HL-60/S4 (cell line): ENCODE results near the gene SLC9A7.

Experiments
- in situ Hi-C: fragments of 300-500 bp; cut with MboI; formaldehyde crosslinking; loops from 2 replicates; pipeline ENCODE4 v1.14.3; 2022; ENCODE audit warnings: low sequenced_read_pairs

Gene SLC9A7

DNA sequence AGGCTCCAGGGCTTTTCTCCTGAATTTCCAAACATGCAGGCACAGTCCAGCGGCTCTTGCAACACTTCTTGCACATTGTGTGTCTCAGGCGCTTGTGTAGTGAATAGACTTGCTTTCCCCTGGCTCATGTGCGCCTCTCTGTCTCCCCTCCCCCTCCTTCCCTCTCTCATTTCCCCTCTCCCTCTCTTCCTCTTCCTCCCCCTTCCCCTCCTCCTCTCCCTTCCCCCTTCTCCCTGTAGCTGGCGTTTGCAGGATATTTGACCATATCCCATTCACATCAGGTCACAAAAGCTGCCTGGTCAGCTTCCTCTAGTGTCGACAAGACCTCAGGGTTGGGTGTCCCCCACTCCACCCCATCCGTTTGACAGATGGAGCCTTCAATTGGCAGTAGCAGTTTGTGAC lies 182.9 kb downstream of the SLC9A7 start:
- in situ Hi-C loops: no loop called here

DNA sequence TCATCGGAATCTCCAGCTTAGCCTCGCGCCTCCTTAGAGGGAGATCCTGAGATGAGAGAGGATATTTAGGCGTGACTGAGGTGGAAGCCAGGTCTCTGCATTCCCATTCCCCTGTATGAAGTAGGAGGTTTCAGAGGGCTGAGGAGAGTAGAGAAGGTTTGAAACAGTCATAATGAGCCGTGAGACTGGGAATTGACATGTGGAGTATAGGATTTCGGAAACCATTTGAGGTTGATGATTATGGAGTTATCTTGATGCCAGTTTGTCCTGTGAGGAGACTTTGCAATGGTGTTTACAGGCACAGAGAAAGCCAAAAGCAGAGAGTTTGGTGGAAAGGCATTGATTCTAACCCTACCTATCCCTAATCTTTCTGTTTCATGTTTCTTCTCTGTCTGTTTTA lies 183.3 kb downstream of the SLC9A7 start:
- in situ Hi-C loops: no loop called here

DNA sequence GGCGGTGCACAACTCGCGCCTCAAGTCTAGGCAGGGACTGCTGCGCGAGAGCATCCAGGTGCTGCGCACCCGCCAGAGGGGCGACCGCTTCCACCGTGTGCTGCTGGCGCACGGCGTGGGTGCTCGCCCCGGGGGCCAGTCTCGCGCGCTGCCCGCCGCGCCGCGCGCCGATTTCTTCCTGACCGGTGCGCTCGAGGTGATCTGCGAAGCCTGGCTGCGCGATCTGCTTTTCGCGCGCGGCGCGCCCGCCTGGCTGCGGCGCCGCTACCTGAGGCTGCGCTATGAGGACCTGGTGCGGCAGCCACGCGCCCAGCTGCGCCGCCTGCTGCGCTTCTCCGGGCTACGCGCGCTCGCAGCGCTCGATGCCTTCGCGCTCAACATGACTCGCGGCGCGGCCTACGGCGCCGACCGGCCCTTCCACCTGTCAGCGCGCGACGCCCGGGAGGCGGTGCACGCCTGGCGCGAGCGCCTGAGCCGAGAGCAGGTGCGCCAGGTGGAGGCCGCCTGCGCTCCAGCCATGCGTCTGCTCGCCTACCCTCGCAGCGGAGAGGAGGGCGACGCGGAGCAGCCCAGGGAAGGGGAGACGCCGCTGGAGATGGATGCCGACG lies 184.0 kb downstream of the SLC9A7 start:
- in situ Hi-C loops: no loop called here

DNA sequence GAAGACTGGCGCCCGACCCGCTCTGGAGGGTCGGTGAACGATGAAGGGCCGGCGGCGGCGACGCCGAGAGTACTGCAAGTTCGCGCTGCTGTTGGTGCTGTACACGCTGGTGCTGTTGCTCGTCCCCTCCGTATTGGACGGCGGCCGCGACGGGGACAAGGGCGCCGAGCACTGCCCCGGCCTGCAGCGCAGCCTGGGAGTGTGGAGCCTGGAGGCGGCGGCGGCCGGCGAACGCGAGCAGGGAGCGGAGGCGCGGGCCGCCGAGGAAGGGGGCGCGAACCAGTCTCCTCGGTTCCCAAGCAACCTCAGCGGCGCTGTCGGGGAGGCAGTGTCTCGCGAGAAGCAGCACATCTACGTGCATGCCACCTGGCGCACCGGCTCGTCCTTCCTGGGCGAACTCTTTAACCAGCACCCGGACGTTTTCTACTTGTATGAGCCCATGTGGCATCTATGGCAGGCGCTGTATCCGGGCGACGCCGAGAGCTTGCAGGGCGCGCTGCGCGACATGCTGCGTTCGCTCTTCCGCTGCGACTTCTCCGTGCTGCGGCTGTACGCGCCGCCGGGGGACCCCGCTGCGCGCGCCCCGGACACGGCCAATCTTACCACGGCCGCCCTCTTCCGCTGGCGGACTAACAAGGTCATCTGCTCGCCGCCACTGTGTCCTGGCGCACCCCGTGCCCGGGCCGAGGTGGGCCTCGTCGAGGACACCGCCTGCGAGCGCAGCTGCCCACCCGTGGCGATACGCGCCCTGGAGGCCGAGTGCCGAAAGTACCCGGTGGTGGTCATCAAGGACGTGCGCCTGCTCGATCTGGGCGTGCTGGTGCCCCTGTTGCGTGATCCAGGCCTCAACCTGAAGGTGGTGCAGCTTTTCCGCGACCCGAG lies 184.8 kb downstream of the SLC9A7 start:
- in situ Hi-C loops: no loop called here

DNA sequence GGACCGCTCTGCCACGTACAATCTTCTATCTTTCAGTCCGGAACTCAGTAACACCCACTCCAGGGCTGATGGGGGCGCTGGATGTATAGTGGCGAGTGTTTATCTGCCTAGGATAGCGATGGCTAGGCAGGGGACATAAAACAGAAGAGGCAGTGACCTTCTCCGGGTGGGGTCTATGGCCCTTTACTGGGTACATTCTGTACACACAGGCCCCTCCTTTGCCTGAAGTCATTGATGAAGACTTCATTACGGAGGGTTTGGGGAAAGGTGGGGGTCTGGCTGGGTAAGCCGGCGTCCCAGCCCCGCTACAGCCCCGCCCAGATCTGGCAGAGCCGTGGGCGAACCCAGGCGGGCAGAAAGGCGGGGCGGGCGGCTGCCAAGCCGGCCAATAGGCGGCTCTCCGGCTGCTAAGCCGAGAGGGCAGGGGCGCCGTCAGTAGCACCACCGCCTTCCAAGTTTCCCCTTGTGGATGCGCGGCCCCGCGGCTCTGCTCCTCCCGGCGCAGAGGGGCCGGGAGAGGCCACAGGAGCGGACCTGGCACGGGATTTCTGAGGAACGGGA lies 185.5 kb downstream of the SLC9A7 start, which contains the start of gene CHST7:
Gene CHST7, plus strand, starts transcription at position 435 of the 561 bp plus-strand sequence. CDS start 167 bp downstream, outside the sequence.
- in situ Hi-C loops: no loop called here

DNA sequence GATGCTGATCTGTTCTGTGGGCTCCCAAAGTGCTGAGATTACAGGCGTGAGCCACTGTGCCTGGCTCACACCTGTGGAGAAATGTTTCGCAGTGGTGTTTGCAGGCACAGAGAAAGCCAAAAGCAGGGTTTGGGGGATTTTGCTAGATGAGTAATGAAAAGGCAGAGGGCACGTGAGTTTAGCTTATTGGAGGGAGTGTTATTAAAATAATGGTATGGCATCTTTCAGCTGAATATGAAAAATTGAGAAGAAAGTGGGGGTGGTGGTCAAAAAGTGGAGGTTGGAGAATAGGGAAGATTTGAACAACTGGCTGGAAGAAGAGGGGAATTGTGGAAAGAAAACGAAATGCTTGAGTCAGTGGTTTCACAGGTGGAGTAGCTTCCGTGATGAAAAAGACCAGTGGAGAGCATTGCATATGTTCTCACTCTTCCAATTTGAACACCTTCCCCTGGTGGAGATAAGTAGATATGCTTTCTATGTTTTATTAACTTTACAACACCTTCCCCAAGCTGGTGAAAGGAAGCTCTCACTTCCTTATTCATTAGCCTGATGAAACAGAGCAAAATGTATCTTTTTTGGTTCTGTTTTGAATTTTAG lies 186.5 kb downstream of the SLC9A7 start:
- in situ Hi-C loops: no loop called here

DNA sequence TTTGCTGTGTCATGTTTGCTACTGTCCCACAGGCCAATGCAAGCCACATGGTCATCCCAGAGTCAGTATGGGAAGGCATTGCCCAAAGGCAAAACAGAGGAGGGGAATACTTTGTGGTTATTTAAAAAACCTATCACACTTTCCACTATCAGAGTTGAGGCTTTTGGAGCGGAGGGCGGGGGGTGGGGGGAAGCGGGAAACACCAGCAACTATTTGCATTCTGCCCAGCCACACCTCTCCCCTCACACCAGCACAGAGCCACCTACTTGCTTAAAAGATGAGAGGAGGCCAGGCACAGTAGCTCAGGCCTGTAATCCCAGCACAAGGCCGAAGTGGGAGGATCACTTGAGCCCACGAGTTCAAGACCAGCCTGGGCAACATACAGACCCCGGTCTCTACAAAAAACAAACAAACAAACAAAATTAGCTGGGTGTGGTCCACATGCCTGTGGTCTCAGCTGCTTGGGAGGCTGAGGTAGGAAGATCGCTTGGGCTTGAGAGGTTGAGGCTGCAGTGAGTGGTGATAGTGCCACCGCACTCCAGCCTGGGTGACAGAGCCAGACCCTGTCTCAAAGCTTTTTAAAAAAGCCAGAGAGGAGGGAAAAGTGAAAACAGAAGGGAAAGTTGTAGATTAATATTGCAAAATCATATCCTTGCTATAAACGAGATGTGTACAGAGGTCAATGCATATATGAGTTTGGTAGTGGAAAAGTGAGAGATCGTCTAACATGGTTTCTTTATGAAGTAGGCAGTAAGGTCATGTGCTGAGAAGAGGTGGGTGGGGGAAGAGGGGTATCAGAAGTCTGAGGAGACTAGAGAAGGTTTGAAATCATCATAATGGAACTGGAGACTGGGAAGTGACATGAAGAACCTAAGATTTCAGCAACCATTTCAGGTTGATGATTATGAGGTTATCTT lies 187.2 kb downstream of the SLC9A7 start:
- in situ Hi-C loops: no loop called here

DNA sequence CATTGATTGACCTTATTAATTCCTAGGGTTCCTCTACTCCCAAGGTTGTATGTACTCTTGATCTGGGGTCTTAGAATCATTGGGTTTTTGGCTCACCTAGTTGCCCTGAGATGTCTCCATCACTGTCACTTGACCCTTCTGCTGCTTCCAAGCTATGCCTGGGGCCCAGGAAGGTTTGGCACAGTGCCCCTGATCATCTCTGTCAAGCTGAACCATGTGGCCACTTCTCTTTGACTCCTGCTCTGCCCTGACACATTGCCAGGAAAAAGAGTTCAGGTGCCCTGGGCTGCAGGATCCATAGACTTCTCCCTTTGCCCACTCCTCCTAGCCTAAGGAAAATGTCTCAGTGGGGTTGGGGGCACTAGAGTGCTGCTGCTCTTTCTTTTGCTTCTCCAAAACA lies 189.3 kb downstream of the SLC9A7 start:
- in situ Hi-C loops: no loop called here

DNA sequence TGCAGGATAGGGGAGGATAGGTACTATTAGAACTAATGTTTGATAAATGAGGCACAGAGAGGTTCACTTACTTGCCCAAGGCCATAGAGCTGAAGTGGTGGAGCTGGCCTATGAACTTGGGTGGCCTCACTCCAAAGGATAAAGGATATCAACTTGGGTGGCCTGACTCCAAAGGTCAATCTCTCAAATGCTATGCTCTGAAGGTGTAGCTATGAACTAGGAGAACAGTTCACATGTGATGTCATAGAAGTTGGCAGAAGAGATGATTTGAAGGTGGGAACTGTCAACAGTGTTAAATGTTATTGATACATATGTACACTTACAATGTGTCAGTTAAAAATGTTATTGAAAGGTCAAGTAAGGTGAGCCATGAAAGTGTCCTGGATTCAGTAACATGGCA lies 191.5 kb downstream of the SLC9A7 start:
- in situ Hi-C loops: no loop called here

DNA sequence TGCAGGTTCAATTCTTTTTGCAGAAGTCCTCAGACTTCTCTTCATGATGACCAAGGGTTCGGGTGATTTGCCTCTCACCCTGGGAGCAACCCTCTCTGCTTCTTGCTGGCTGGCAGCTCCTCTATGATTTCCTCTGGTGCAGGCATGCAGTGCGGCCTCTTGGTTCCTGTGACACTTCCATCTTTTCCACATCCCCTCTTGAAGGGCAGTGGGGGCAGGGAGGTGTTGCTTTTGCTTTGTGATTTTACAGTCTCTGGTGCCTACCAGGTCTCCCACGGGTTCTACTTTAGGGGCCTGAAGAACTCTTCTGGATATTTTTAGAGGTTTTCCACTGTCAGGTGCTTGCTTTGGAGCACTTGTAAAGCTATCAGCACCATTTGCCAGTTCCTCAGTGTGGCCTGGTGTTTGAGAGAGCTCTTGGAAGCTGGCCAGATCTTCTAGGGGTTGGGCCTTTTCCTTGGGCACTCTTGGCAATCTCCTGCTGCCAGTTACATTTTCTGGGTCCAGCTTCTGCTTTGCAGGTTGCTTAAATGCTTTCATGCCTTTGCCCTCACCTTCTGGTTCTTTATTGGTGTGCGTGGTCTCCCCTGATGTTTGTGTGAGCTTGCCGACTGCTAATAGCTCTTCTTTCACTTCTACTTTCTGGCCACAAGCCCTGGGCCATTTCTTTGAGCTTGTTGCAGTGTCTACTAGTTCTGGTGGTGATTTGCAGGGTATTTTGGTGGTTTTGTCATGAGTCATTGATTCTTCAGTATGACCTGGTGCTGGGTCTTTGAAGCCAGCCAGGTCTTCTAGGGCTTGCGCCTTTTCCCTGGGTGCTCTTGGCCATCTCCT lies 196.9 kb downstream of the SLC9A7 start:
- in situ Hi-C loops: no loop called here

DNA sequence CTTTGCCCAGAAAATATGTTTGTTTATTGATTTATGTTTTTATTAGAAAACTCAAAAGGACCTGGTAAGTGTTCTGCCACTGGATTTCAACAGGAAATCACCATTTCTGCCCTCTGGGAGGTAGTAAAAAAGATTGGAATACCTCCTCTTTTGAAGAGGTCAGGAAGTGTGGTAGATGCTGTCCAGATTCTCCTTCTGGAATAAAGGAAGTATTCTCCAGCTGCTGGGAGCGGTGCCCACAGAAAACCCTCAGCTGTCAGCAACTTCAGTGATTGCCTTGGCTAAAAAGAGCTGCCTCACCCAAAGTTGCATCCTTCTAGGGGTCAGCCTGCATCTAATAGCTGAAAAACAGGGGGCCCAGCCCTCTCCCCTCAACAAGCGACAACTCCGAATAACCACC lies 199.9 kb downstream of the SLC9A7 start:
- in situ Hi-C loops: loop anchor here (10.0 kb wide), 1 partner anchor 76 kb away; no protein-coding TSS in a partner anchor

DNA sequence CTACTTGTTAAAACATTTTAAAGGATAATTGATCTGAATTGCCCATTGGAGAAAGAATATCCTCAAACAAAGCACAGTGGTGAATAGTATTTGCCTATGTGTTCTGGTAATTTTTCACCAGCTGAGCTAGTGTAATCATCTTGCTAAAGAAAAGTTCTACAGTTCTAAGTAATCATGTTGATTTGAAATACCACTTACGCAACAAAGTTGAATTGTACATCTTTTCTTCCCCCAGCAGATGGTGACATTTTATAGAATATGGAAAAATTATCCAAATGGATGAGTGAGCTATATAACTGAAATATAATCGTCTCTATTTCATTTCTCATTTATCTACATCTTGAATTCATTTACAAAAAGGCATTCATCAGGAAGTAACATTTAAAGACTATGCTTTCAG lies 204.0 kb downstream of the SLC9A7 start:
- in situ Hi-C loops: loop anchor here (10.0 kb wide), 1 partner anchor 80 kb away; no protein-coding TSS in a partner anchor

DNA sequence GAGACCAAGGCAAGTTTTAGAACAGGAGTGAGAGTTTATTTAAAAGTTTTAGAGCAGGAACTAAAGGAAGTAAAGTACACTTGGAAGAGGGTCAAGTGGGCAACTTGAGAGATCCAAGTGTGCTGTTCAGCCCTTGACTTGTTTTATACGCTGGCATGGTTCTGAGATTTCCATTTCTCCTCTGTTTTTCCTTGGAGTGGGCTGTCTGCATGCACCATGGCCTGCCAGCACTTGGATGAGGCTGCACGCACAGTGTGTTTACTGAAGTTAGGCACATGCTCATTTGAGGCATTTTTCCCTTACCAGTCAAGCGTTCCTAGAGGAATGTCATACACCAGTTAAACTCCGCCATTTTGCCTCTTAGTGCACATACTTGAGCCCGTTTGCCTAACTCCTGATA lies 205.0 kb downstream of the SLC9A7 start:
- in situ Hi-C loops: loop anchor here (10.0 kb wide), 1 partner anchor 81 kb away; no protein-coding TSS in a partner anchor

DNA sequence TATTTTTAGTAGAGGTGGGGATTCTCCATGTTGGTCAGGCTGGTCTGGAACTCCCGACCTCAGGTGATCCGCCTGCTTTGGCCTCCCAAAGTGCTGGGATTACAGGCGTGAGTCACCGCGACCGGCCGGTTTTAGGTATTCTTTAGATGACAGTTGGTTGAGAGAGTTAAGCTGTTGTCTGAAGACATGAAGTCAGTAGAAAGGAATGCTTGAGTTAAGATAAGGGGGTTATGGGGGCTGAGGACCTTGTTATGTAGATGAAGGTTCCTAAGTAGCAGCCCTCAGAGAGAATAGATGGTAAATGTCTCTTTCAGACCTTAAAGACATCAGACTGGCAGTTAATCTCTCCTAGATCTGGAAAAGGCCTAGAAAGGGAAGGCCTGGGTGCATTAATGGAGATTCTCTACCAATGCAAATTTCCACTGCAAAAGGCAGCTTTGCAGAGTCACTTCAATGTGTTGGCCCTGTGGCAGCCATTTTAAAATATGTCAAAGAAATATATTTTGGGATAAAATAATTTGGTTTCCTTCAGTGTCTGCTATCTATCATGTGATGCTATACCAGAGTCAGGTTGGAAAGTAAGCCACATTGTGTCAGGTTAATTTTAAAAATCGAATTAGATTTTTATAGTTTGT lies 207.3 kb downstream of the SLC9A7 start:
- in situ Hi-C loops: loop anchor here (10.0 kb wide), 1 partner anchor 83 kb away; no protein-coding TSS in a partner anchor

DNA sequence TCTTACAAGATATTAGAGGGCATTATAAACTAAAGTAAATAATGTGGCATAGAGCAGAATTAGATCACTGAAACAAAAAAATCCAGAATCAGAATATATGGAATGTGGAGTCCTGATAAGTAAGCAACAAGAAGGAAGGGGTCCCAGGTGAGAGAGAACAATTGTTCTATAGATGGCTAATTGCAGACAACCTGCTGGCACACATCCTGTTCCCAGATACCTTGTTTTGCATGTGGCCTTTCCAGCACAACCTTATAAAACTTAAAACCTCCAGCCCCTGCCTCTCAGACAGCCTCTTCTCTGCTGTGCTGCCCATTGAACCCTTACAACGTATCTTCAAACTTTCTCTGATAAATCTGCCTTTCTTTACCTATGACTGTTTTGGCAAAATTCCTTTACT lies 209.0 kb downstream of the SLC9A7 start:
- in situ Hi-C loops: loop anchor here (10.0 kb wide), 1 partner anchor 85 kb away; no protein-coding TSS in a partner anchor
